GM06990 (cell line): ENCODE results near the gene MZF1.
A peak's percentile ranks its signal among the peaks of the same experiment; 100 is the strongest.

Source experiments
- DNase-seq: peaks from one replicate; pipeline ENCODE4 v3.0.0-alpha.2; 2011; ENCODE audit not compliant: insufficient read length; ENCODE audit errors: extremely low read depth
- H3K27me3 ChIP-seq: replicated peaks from 2 replicates; pipeline ENCODE4 v1.6.0; 2011; ENCODE audit warnings: low read length; ENCODE audit not compliant: control insufficient read depth, insufficient read depth
- H3K36me3 ChIP-seq: 2 replicates; pipeline ENCODE4 v1.5.1; 2011; ENCODE audit warnings: low read length; ENCODE audit not compliant: control insufficient read depth, insufficient read depth
- H3K4me3 ChIP-seq: replicated peaks from 2 replicates; pipeline ENCODE4 v1.5.1; 2011; ENCODE audit warnings: low read depth, mild to moderate bottlenecking, control low read depth, low read length
- CTCF ChIP-seq: IDR thresholded peaks from 2 replicates; pipeline ENCODE4 v1.5.1; 2011; ENCODE audit warnings: low read length, control low read depth, mild to moderate bottlenecking, inconsistent platforms; ENCODE audit not compliant: insufficient read depth, poor library complexity, severe bottlenecking

The MZF1 gene

GRCh38 chr19:58513694-58514563 lies 59.2 kb downstream of the MZF1 start:
- no peaks in the 10 kb centered on the region for H3K27me3 ChIP-seq
- peaks cover 9% of the 10 kb centered on the region for H3K36me3 ChIP-seq
- DNase-seq, result peak; percentile 99
- H3K4me3 ChIP-seq, result peak overlapping the region; percentile 68
- peak; percentile 44 for TF ChIP-seq CTCF

GRCh38 chr19:58513213-58513693 lies 59.9 kb downstream of the MZF1 start:
- no peak for TF ChIP-seq CTCF
- H3K4me3 ChIP-seq, result no peak overlapping the region
- DNase-seq, result no peak
- peaks cover 9% of the 10 kb centered on the region for H3K36me3 ChIP-seq
- no peaks in the 10 kb centered on the region for H3K27me3 ChIP-seq
